NCI-H2227 (cell line): ENCODE data around the gene BMP7.

Source experiments
- DNase-seq: peaks from one replicate; lab custom pipeline; 2025; ENCODE audit not compliant: unreplicated experiment; lab: John Stamatoyannopoulos, UW

The BMP7 gene

GRCh38 chr20:57213291-57213690, 53.1 kb downstream of the BMP7 start:
- DNase-seq, result no peak

- DNase-seq, result no peak
Observed at GRCh38 chr20:57212534-57213276, 53.7 kb downstream of the BMP7 start.

- DNase-seq, result peak; percentile 18
Observed at GRCh38 chr20:57211908-57212533, 54.4 kb downstream of the BMP7 start.

- DNase-seq, result no peak
Observed at GRCh38 chr20:57211406-57211805, 55.0 kb downstream of the BMP7 start.

GRCh38 chr20:57210911-57211280, 55.5 kb downstream of the BMP7 start:
- no peak for DNase-seq

- no peak for DNase-seq
Observed at GRCh38 chr20:57210054-57210910, 56.2 kb downstream of the BMP7 start.

- DNase-seq, result no peak
Observed at GRCh38 chr20:57209413-57209812, 57.0 kb downstream of the BMP7 start.

- DNase-seq, result no peak
Observed at GRCh38 chr20:57208198-57208597, 58.2 kb downstream of the BMP7 start.

- no peak for DNase-seq
Observed at GRCh38 chr20:57207251-57207650, 59.2 kb downstream of the BMP7 start.

- no peak for DNase-seq
Observed at GRCh38 chr20:57205606-57206219, 60.7 kb downstream of the BMP7 start.

GRCh38 chr20:57203986-57204385, 62.5 kb downstream of the BMP7 start:
- DNase-seq, result no peak

- no peak for DNase-seq
Observed at GRCh38 chr20:57203204-57203603, 63.2 kb downstream of the BMP7 start.

GRCh38 chr20:57202309-57202708, 64.1 kb downstream of the BMP7 start:
- DNase-seq, result no peak

GRCh38 chr20:57200882-57201695, 65.4 kb downstream of the BMP7 start:
- DNase-seq, result no peak

GRCh38 chr20:57199656-57200405, 66.6 kb downstream of the BMP7 start:
- DNase-seq, result no peak

GRCh38 chr20:57198132-57199072, 68.0 kb downstream of the BMP7 start:
- DNase-seq, result no peak

- no peak for DNase-seq
Observed at GRCh38 chr20:57197352-57198131, 68.9 kb downstream of the BMP7 start.

- no peak for DNase-seq
Observed at GRCh38 chr20:57195469-57196100, 70.9 kb downstream of the BMP7 start.
